Colonic mucosa (tissue), 4 donors: ENCODE data around the gene RTN4R. TPM values are rescaled to one million over a fixed set of nuclear protein-coding genes. Genes with fewer than 3 reads are reported as not detected.

Experiments used
- DNase-seq: peaks from one replicate; pipeline ENCODE4 v3.0.0-alpha.2; 2020
- H3K27ac ChIP-seq: fragments of 200-600 bp; one replicate; pipeline ENCODE4 v1.8.0; 2021
- H3K27me3 ChIP-seq: fragments of 200-600 bp; one replicate; pipeline ENCODE4 v1.8.0; 2021
- H3K36me3 ChIP-seq: fragments of 200-600 bp; one replicate; pipeline ENCODE4 v1.8.0; 2021
- H3K4me1 ChIP-seq: fragments of 200-600 bp; one replicate; pipeline ENCODE4 v1.8.0; 2021; ENCODE audit warnings: mild to moderate bottlenecking
- H3K4me3 ChIP-seq: fragments of 200-600 bp; one replicate; pipeline ENCODE4 v1.8.0; 2021
- H3K9ac ChIP-seq, 2 donors: one replicate each; pipeline ENCODE4 v1.7.0; 2013; ENCODE audit warnings: control low read depth in 2 of 2, low read depth in 2 of 2, low read length in 2 of 2
- H3K9me3 ChIP-seq: fragments of 200-600 bp; one replicate; pipeline ENCODE4 v1.8.0; 2021
- intact Hi-C: fragments of 100-400 bp; cut with DNase I; formaldehyde crosslinking; loops from one replicate; pipeline ENCODE4 v1.14.1; 2022
- total RNA-seq, 2 donors: library from RNA; stranded (reverse); fragmentation: NEBNext Ultra II Directional in 1 of 2; extraction: Animal tissue kit (Norgen Biotek cat#: 25700) in 1 of 2; gene quantifications; one replicate each; pipeline ENCODE4 v1.2.1, GENCODE V29; 2021
- TF ChIP-seq, protein P1 (sequence below): fragments of 200-600 bp; IDR thresholded peaks from one replicate; pipeline ENCODE4 v1.8.0; 2022; ENCODE audit warnings: antibody characterized with exemption, mild to moderate bottlenecking
- donor health status: healthy.
- donor health status: DM: no; HTN: no; CAD: no.
- donor health status: DM: no; HTN: no; CAD: no.

The RTN4R gene
- total RNA-seq, 2 donors from 2014 or later, result 6.1 to 8.5 TPM

- H3K4me3 ChIP-seq, result no peak overlapping the region
- no peaks in the 10 kb centered on the region for H3K27me3 ChIP-seq
- H3K4me1 ChIP-seq, result peaks cover 6% of the 10 kb centered on the region
- H3K9ac ChIP-seq, result no peak overlapping the region
- H3K36me3 ChIP-seq, result no peaks in the 10 kb centered on the region
- intact Hi-C loops, result loop anchor here (10.0 kb wide), 1 partner anchor 288 kb away; no protein-coding TSS in a partner anchor
- no peak for DNase-seq
- TF ChIP-seq, protein P1, sequence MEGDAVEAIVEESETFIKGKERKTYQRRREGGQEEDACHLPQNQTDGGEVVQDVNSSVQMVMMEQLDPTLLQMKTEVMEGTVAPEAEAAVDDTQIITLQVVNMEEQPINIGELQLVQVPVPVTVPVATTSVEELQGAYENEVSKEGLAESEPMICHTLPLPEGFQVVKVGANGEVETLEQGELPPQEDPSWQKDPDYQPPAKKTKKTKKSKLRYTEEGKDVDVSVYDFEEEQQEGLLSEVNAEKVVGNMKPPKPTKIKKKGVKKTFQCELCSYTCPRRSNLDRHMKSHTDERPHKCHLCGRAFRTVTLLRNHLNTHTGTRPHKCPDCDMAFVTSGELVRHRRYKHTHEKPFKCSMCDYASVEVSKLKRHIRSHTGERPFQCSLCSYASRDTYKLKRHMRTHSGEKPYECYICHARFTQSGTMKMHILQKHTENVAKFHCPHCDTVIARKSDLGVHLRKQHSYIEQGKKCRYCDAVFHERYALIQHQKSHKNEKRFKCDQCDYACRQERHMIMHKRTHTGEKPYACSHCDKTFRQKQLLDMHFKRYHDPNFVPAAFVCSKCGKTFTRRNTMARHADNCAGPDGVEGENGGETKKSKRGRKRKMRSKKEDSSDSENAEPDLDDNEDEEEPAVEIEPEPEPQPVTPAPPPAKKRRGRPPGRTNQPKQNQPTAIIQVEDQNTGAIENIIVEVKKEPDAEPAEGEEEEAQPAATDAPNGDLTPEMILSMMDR, result no peak
- no peaks in the 10 kb centered on the region for H3K9me3 ChIP-seq
- no peak overlapping the region for H3K27ac ChIP-seq
Measured at GRCh38 chr22:20262582-20263147, 5.5 kb downstream of the RTN4R start.

DNA sequence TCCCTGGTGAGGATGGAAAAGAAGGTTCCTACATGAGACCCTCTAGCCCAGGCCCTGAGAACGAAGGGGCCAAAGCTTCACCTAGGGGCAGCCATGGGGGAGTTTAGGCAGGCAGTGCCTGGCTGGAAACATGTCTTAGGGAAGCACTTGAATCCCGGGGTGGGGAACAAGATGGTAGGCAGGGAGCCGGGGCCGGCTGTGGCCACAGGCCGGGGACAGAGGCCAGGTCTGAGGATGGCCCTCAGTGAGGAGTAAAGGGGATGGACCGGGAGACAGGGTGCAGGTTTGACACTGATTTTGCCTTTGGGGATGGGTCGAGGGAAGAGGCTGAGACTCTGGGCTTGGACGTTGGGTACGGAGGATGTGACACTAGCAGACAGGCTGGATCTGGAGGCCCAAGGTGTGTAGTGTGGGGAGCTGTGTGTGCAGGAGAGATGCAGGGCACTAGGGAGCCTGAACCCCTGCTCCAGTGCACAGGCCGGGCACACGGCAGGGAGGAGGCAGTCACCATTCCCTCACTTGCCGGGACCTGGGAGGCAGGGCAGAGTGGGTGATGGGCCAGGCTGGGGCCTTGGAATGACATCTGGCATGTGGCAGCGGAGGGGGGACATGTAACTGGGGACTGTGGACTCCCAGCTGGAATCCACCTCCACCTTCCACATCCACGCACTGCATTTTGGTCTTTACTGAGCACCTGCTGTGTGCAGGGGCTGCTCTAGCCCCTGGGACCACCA, 6.1 kb downstream of the RTN4R start:
- TF ChIP-seq, protein P1, result no peak
- Histone ChIP-seq H3K4me1 (peaks cover under 1% of the 10 kb centered on the region), H3K9me3 (no peaks in the 10 kb centered on the region), H3K36me3 (no peaks in the 10 kb centered on the region), H3K27ac (no peak overlapping the region), H3K9ac (no peak overlapping the region), H3K27me3 (no peaks in the 10 kb centered on the region), H3K4me3 (no peak overlapping the region)
- no peak for DNase-seq
- intact Hi-C loops, result loop anchor here (10.0 kb wide), 1 partner anchor 287 kb away; no protein-coding TSS in a partner anchor

DNA sequence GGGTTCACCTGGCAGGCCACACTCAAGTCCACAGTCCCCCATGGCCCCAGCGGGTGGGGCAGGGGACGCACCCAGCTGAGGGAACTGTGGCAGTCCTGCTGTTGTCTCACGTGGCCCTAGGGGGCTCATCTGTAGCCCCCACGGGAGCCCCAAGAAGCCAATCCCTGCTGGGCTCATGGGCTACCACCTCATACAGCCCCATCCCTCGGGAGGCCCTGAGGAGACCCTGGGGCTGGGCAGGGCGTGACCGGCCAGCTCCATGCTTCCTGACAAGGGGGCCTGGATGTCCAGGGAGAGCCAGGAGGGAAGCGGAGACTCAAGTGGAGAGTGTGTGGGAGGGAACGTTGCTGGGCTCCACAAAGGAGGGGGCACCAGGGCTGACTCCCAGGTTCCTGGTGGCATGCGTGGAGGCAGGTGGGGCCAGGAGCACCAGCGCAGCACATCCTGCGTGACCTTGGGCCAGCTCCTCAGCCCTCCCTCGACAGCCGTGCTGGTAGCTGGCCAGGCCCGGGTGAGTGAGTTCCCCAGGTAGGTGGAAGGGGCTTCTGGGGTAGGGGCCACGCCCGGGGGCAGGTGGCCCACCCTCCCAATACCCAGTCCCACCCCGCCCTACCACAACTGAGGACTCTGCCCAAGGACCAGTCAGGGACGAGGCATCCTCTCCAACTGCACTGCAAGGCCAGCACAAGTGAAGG, 7.9 kb downstream of the RTN4R start:
- Histone ChIP-seq H3K9ac (no peak overlapping the region), H3K4me1 (no peaks in the 10 kb centered on the region), H3K36me3 (no peaks in the 10 kb centered on the region), H3K4me3 (no peak overlapping the region), H3K27ac (no peak overlapping the region), H3K27me3 (no peaks in the 10 kb centered on the region), H3K9me3 (no peaks in the 10 kb centered on the region)
- TF ChIP-seq, protein P1, result no peak
- intact Hi-C loops, result loop anchor here (10.0 kb wide), 1 partner anchor 285 kb away; no protein-coding TSS in a partner anchor
- no peak for DNase-seq

DNA sequence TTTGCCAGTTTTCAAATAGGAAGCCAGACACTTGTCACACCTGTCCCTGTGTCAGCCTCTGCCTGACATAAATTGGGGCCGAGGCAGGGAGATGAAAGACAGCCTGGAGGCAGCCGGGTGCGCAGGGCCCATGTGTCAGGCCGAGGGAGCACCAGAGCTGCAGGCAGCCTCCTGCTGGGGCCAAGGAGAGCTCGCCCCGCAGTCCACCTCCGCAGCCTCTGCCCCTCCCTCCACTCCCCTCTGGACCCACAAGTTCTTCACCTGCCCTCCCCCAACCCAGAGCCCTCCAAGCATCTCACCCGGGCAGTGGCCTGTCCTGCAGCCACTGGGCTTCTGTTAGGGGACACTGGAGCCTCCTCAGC, 8.8 kb downstream of the RTN4R start:
- H3K9me3 ChIP-seq, result no peaks in the 10 kb centered on the region
- no peaks in the 10 kb centered on the region for H3K27me3 ChIP-seq
- H3K27ac ChIP-seq, result no peak overlapping the region
- no peak for DNase-seq
- no peaks in the 10 kb centered on the region for H3K4me1 ChIP-seq
- H3K4me3 ChIP-seq, result no peak overlapping the region
- no peak overlapping the region for H3K9ac ChIP-seq
- intact Hi-C loops, result no loop called here
- TF ChIP-seq, protein P1, result no peak
- H3K36me3 ChIP-seq, result no peaks in the 10 kb centered on the region

- intact Hi-C loops, result no loop called here
- no peak overlapping the region for H3K27ac ChIP-seq
- no peak overlapping the region for H3K9ac ChIP-seq
- no peak overlapping the region for H3K4me3 ChIP-seq
- no peaks in the 10 kb centered on the region for H3K9me3 ChIP-seq
- DNase-seq, result no peak
- no peaks in the 10 kb centered on the region for H3K4me1 ChIP-seq
- no peaks in the 10 kb centered on the region for H3K27me3 ChIP-seq
- H3K36me3 ChIP-seq, result no peaks in the 10 kb centered on the region
- TF ChIP-seq, protein P1, result no peak
Measured at GRCh38 chr22:20258584-20259326, 9.4 kb downstream of the RTN4R start.
